HAP-1 (cell line): ENCODE results near the gene KCNJ4.
"Not testable (repeated sequence)": the region's sequence is repeated elsewhere in the genome, so short reads cannot be mapped to it uniquely, and the experiment has no call there.

Experiments used
- DNase-seq, 2 experiments: peaks; one replicate each; pipeline ENCODE4 v3.0.0-alpha.2; 2016 to 2020; ENCODE audit warnings: low spot score in 2 of 2
- H3K27me3 ChIP-seq: fragments of 250-450 bp; sonication (Bioruptor Pico); 2 replicates; pipeline ENCODE4 v1.5.1; 2020; ENCODE audit warnings: low read depth, mild to moderate bottlenecking, moderate library complexity
- H3K36me3 ChIP-seq: fragments of 250-450 bp; sonication (Bioruptor Pico); replicated peaks from 2 replicates; pipeline ENCODE4 v1.5.1; 2020; ENCODE audit warnings: mild to moderate bottlenecking
- H3K4me1 ChIP-seq: fragments of 250-450 bp; sonication (Bioruptor Pico); 2 replicates; pipeline ENCODE4 v1.5.1; 2020; ENCODE audit warnings: mild to moderate bottlenecking
- H3K4me3 ChIP-seq: fragments of 250-450 bp; sonication (Bioruptor Pico); 2 replicates; pipeline ENCODE4 v1.5.1; 2020; ENCODE audit warnings: mild to moderate bottlenecking, moderate library complexity
- H3K9me3 ChIP-seq: fragments of 250-450 bp; sonication (Bioruptor Pico); 2 replicates; pipeline ENCODE4 v1.5.1; 2020; ENCODE audit warnings: mild to moderate bottlenecking, moderate library complexity
- in situ Hi-C: fragments of 300-500 bp; cut with MboI; formaldehyde crosslinking; loops from 3 replicates; pipeline ENCODE4 v1.14.3; 2020; ENCODE audit warnings: low sequenced_read_pairs, inconsistent platforms, mixed read lengths

The KCNJ4 gene

GRCh38 chr22:38484244-38484643, 29.2 kb upstream of the KCNJ4 start:
- no peak for DNase-seq
- Histone ChIP-seq H3K4me1 (no peaks in the 10 kb centered on the region), H3K27me3 (no peaks in the 10 kb centered on the region), H3K4me3 (no peak overlapping the region), H3K9me3 (no peaks in the 10 kb centered on the region), H3K36me3 (peaks cover 89% of the 10 kb centered on the region)
- in situ Hi-C loops = loop anchor here (25.0 kb wide), 2 partner anchors 597 to 1972 kb away; partner anchors contain the start of gene FOXRED2

- in situ Hi-C loops = loop anchor here (25.0 kb wide), 2 partner anchors 595 to 1970 kb away; partner anchors contain the start of gene FOXRED2
- Histone ChIP-seq H3K36me3 (peaks cover 76% of the 10 kb centered on the region), H3K9me3 (no peaks in the 10 kb centered on the region), H3K4me3 (no peak overlapping the region), H3K4me1 (no peaks in the 10 kb centered on the region), H3K27me3 (no peaks in the 10 kb centered on the region)
- DNase-seq = no peak
These were observed 27.8 kb upstream of the KCNJ4 start for GRCh38 chr22:38482662-38483308.

GRCh38 chr22:38481871-38482332, 26.9 kb upstream of the KCNJ4 start:
- no peaks in the 10 kb centered on the region for H3K27me3 ChIP-seq
- DNase-seq = no peak
- no peaks in the 10 kb centered on the region for H3K9me3 ChIP-seq
- H3K36me3 ChIP-seq = peaks cover 67% of the 10 kb centered on the region
- in situ Hi-C loops = loop anchor here (25.0 kb wide), 2 partner anchors 595 to 1970 kb away; partner anchors contain the start of gene FOXRED2
- no peak overlapping the region for H3K4me3 ChIP-seq
- H3K4me1 ChIP-seq = no peaks in the 10 kb centered on the region

GRCh38 chr22:38481162-38481870, 26.3 kb upstream of the KCNJ4 start:
- Histone ChIP-seq H3K4me1 (no peaks in the 10 kb centered on the region), H3K9me3 (no peaks in the 10 kb centered on the region), H3K27me3 (no peaks in the 10 kb centered on the region), H3K36me3 (peaks cover 62% of the 10 kb centered on the region), H3K4me3 (no peak overlapping the region)
- in situ Hi-C loops = loop anchor here (25.0 kb wide), 2 partner anchors 594 to 1969 kb away; partner anchors contain the start of gene FOXRED2
- DNase-seq = no peak

GRCh38 chr22:38479096-38479837, 24.3 kb upstream of the KCNJ4 start:
- Histone ChIP-seq H3K4me3 (no peak overlapping the region), H3K36me3 (peaks cover 44% of the 10 kb centered on the region), H3K9me3 (no peaks in the 10 kb centered on the region), H3K27me3 (no peaks in the 10 kb centered on the region), H3K4me1 (no peaks in the 10 kb centered on the region)
- no peak for DNase-seq
- in situ Hi-C loops = loop anchor here (25.0 kb wide), 2 partner anchors 592 to 1967 kb away; partner anchors contain the start of gene FOXRED2

- in situ Hi-C loops = loop anchor here (25.0 kb wide), 2 partner anchors 590 to 1965 kb away; partner anchors contain the start of gene FOXRED2
- H3K4me1 ChIP-seq = no peaks in the 10 kb centered on the region
- H3K4me3 ChIP-seq = no peak overlapping the region
- H3K36me3 ChIP-seq = peaks cover 28% of the 10 kb centered on the region
- no peak for DNase-seq
- H3K27me3 ChIP-seq = no peaks in the 10 kb centered on the region
- H3K9me3 ChIP-seq = no peaks in the 10 kb centered on the region
These were observed 22.6 kb upstream of the KCNJ4 start for GRCh38 chr22:38477585-38477984.

GRCh38 chr22:38474003-38474607, 19.1 kb upstream of the KCNJ4 start:
- no peak for DNase-seq
- in situ Hi-C loops = no loop called here
- Histone ChIP-seq H3K4me3 (no peak overlapping the region), H3K9me3 (no peaks in the 10 kb centered on the region), H3K4me1 (no peaks in the 10 kb centered on the region), H3K36me3 (0 out of 2 replicates have a peak, but pooled peaks cover under 1% of the 10 kb centered on the region), H3K27me3 (no peaks in the 10 kb centered on the region)

- H3K4me3 ChIP-seq = no peak overlapping the region
- no peaks in the 10 kb centered on the region for H3K36me3 ChIP-seq
- no peaks in the 10 kb centered on the region for H3K9me3 ChIP-seq
- no peak for DNase-seq
- no peaks in the 10 kb centered on the region for H3K27me3 ChIP-seq
- peaks cover 10% of the 10 kb centered on the region for H3K4me1 ChIP-seq
- in situ Hi-C loops = no loop called here
These were observed 16.2 kb upstream of the KCNJ4 start for GRCh38 chr22:38471237-38471636.

- DNase-seq, H3K4me1 ChIP-seq, in situ Hi-C loops, H3K27me3 ChIP-seq, H3K9me3 ChIP-seq, H3K4me3 ChIP-seq, H3K36me3 ChIP-seq: not testable (repeated sequence)
These were observed 15.2 kb upstream of the KCNJ4 start for GRCh38 chr22:38470179-38470578.

- Histone ChIP-seq H3K4me1 (peaks cover 10% of the 10 kb centered on the region), H3K4me3 (no peak overlapping the region), H3K27me3 (no peaks in the 10 kb centered on the region), H3K9me3 (no peaks in the 10 kb centered on the region), H3K36me3 (no peaks in the 10 kb centered on the region)
- in situ Hi-C loops = loop anchor here (10.0 kb wide), 1 partner anchor 65 kb away; no protein-coding TSS in a partner anchor
- DNase-seq = no peak
These were observed 14.3 kb upstream of the KCNJ4 start for GRCh38 chr22:38469306-38469781.

GRCh38 chr22:38468443-38469305, 13.7 kb upstream of the KCNJ4 start:
- Histone ChIP-seq H3K27me3 (no peaks in the 10 kb centered on the region), H3K4me3 (peak overlapping the region; percentile 39), H3K4me1 (peaks cover 10% of the 10 kb centered on the region), H3K36me3 (no peaks in the 10 kb centered on the region), H3K9me3 (no peaks in the 10 kb centered on the region)
- DNase-seq = peak in 1 of 2 experiments; percentile 59
- in situ Hi-C loops = loop anchor here (10.0 kb wide), 1 partner anchor 64 kb away; no protein-coding TSS in a partner anchor

GRCh38 chr22:38467904-38468442, 13.0 kb upstream of the KCNJ4 start, which contains the start of gene KDELR3:
TSS of gene KDELR3 (plus strand) at chr22:38468096. CDS start at chr22:38468234, 138 bp downstream.
- Histone ChIP-seq H3K27me3 (no peaks in the 10 kb centered on the region), H3K36me3 (no peaks in the 10 kb centered on the region), H3K4me3 (peak within 1 kb of the TSS; percentile 39), H3K9me3 (no peaks in the 10 kb centered on the region), H3K4me1 (peaks cover 12% of the 10 kb centered on the region)
- in situ Hi-C loops = loop anchor here (10.0 kb wide), 1 partner anchor 63 kb away; no protein-coding TSS in a partner anchor
- DNase-seq = peak in 1 of 2 experiments; percentile 66
